Stimulated activated CD8-positive, alpha-beta memory T cell treated with anti-CD3 and anti-CD28 coated beads, Interleukin-15, amount 100 ng/mL, for 1 hour (primary cell): ENCODE measurements around the gene CX3CR1.
"Not testable (repeated sequence)": the region's sequence is repeated elsewhere in the genome, so short reads cannot be mapped to it uniquely, and the experiment has no call there.

Experiments used
- DNase-seq: peaks from one replicate; pipeline ENCODE4 v3.0.0-alpha.2; 2020; ENCODE audit warnings: low read depth

The CX3CR1 gene

DNA sequence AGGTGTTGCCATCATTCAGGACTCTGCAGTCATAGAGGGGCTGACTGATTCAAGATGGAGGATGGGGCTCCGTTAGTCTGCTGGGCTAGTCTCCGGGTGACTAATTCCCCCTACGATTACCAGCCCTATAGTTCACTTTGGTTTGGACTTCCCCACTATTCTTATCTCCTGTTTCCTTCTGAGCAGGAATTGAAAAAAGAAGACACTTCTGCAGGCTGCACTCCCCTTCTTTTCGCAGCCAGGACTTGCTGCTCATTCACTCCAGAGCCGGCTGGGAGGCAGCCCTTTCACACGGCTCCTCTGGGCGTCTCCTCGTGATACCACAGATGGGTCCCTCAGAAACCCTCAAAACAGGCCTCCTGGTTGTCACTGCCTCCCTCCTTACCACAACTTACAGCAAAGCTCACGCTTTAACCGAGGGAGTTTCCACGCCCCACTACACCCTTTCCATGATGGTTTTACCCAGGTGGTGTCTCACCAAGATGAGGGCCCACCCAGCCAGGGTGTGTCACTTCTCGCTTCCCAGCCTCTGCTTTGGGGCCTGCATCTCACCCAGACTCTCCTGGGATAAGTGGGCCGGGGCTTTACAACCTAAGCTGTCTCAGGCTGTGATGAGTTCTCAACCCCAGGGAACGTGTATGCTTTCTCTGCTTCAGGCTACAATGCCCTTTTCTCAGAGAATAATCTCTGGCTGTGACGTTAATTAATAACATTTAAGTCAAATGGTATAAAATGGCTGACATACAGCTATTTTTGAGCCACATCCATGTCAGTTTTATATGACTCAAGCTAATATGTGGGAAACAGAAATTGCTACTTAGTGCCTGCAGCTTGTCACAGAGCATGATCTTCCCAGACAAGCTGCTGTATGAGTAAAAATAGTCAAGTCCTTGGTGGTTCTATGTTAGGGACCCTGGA, 11.9 kb downstream of the CX3CR1 start:
- DNase-seq: peak; percentile 52

DNA sequence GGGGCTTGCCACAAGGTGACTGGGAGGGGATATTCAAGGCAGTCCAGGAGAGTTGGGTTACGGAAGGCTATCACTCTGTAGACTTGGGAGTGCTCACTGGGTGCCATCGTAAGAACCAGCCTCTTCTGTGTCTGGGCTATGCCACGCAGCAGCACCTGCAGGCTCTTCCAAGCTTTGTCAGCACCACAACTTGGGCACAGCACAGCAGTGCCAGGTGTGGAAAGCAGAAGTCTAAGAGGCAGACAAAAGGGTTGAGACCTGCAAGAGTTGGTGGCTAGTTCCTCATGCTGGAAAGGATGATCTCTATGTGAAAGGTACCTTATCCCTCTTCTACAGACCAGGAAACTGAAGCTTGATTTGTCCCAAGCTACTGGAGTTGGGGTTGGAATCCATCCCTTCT, 15.8 kb downstream of the CX3CR1 start:
- no peak for DNase-seq

DNA sequence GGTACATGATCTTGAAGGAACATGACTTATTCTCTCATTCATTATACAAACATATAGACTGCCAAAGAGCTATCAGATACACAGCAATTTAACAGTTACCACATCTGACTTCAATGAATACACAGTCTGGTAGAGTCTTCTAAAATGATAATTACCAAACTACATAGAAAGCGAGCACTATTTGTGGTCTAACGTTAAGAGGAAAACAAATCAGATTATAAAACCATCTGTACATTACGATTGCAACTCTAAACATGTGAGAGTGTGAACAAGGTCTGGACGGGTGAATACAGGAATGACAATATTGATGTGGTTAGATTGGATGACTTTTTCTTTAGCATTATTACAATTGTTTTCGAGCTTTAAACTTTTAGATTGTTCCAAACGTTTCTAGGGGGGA, 16.3 kb downstream of the CX3CR1 start:
- no peak for DNase-seq

DNA sequence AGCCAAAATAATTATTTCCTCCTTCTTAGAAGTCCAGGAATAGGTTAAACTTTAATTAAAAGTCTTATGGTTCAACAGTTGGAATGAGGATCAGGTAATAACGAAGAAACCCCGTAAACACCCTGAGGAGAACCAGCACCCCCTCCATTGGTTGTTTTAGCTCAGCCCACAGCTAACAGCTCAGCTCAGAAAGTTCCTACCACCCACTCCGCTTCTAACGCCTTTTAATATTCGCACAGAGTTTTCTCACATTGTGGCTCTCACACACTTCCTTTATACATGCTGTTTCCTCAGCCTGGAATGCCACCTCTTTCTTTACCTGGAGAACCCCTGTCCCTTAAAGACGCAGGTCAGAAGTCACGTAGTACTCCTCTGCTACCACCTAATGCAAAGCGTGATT, 17.0 kb downstream of the CX3CR1 start:
- no peak for DNase-seq

DNA sequence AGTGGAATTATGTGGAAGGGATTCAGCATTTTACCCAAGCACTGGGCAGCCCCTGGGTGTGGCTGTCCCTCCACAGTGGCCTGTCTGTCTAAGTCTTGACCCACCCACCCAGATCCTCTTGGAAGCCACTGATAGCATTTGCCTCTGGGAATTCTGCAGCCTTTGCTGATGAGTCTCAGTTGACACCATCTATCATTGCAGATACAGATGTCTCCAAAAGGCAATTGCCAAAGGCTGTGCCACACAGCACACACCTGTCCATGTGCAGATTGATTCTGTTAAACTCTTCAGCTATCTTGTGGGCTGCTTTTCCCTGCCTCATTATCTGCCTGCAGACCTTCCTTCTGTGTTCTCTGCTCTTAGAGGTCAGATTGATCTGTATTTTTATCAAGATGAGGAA, 18.1 kb downstream of the CX3CR1 start:
- no peak for DNase-seq

DNA sequence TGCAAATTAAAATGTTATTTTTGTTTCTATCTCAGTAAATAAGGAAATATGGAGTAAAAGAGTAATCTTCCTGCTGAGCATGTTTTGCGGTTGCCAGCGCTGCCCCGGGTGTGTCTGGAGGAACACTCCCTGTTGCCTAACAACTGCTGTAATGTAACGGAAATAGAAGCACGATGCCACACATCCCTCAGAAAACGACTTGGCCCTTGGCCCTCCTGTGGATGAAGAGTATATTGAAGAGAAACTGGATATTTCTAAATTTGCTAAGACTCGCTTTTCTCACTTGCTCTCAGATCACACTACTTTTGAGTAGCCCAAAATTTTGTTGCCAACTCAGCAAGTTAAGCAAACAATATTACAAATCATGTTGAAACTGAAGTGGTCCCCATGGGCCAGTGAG, 18.9 kb downstream of the CX3CR1 start:
- peak; percentile 6 for DNase-seq

DNA sequence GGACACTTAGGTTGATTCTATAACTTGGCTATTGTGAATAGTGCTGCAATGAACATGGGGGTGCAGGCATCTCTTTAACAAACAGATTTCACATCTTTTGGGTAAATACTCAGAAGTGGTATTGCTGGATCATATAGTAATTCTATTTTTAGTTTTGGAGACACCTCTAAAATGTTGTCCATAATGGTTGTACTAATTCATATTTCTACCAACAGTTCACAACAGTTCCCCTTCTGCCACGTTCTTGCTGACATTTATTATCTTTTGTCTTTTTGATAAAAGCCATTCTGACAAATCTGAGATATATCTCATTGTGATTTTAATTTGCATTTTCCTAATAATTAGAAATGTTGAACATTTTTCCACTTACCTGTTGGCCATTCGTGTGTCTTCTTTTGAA, 19.5 kb downstream of the CX3CR1 start:
- DNase-seq: no peak

DNA sequence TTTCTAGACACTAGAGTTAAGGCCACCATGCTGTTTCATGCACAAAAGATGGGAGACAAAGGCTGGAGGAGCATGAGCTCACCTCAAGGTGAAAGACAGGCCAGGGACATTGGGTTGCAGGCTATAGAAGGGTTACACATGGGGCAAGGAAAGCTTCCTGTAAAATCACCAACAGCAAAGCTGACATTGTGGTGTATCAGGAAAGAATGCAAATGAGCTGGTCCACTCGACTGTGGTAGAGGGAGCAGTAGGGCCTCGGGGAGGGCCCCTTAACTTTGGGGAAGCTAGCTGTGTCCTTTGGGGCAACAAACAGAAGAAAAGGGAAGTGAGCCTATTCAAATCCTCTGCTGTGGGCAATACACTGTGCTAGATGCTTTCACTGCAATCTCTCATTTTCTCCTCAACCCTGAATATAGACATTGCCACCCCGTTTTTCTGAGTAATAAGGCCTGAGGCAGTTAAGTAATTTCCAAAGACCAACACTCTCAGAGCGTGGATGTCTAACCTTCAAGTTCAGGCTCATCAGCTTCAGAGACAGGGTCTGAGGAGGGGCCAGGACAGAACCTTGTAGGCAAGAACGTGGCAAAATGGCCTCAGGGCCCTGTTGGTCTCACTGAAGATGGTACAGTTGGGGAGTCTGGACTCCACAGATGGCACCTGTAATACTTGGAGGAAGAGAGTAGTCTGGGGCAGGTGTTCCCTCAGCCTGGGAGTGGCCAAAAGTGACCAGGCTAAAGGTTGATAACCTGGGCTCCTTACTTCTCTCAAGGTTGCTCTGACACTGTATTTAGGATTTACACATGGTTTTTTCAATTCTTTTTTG, 24.1 kb downstream of the CX3CR1 start:
- no peak for DNase-seq

DNA sequence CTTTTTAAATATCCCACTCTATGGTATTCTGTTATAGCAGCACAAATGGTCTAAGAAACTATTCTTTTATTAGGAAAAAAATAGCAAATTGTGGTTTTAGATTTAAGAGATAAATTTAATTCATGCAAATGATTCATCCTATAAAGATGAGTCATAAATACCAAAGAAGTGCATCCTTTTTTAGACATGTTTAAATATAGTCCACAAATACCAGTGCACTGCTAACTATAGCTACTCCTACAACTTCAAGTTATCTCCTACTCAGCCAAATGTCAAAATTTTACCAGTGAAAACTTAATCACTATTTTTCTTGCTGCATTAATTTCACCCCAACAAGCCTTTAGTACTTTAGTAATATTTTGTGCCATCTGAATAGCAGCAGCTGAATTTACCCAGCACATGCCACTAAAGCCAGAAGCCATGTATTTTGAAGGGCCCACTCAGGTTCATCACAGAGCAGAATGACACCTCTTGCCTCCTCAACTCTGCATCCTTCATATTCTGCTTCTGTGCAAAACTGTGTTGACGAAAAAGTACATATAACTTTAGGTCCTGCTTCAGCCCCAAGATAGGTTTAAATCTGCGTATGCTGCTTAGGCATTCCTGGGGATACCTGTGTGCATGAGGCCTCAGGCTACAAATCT, 24.9 kb downstream of the CX3CR1 start:
- no peak for DNase-seq

DNA sequence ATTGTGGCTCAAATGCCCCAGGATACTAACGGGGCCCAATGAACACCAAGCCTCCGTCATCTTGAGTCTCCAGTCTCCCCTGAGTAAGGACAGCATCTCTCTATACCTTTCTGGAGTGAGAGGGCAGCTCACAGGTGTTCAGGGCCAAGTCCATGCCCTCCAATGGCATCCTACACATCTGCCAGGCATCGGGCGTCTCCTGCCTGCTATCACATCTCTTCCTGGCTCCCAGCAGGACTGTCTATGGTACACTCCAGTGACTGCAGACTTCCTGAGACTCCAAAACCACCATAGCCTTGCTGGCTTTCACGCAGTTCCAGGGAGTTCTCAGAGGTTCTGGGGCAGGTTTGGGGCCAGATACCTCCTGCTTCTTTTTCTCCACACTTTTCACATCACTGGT, 28.3 kb downstream of the CX3CR1 start:
- DNase-seq: no peak

DNA sequence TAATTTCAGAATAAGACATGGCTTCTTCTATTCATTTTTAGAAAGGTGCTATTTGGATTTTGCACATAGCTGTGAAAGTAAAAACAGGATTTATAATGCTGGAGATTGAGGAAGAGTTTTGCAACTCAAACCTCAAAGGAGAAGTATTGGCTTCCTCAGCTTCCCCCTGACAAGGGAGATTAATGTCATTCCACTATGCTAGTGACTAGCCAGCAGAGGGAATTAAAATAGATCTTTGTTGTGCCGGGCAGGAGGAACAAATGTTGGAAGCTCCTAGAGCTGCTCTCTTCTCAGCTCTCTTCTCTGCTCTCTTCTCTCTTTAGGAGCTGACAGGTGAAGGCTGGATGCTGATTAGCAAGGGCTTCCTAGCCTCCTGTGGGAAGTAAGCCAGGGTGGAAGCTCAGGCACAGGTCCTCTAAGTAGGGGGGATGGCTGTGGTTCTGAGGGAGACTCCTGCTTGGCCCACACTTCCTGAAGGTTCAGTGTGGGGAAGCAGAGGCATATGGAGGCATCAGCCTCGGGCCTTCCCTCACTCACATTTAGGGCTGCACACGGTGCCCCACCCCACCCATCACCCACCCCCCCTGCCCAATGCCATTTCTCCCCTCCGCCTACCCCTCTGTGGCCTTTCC, 29.6 kb downstream of the CX3CR1 start:
- no peak for DNase-seq

DNA sequence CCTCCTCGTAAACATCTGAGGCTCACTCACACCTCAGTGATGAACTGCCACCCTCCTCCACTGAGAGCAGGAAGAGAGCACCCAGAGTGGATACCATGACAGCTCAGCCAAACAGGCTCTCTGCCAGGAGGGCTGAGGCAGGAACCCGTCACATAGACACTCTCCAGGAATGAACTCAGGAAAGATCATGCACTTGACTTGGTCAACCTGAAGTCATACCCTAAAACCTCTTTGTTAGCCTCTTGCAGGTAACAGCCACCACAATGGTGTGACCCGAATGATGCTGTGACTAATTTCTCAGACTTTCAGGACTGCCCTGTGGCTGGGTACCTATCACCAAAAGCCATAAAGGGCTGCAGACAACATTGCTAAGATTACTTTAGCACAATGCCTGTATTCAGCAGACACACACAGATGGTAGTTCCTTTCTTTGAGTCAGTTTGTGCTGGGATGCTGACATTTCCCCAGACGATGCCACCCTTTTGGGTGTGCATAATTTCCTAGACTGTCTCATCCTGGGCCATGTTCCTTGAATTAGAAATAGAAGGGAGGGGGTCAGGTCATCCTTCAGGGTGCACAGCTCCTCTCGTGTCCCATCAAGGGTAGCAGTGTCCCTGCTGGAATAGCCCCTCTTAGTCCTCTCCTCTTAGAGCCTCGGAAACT, 30.3 kb downstream of the CX3CR1 start:
- no peak for DNase-seq

DNA sequence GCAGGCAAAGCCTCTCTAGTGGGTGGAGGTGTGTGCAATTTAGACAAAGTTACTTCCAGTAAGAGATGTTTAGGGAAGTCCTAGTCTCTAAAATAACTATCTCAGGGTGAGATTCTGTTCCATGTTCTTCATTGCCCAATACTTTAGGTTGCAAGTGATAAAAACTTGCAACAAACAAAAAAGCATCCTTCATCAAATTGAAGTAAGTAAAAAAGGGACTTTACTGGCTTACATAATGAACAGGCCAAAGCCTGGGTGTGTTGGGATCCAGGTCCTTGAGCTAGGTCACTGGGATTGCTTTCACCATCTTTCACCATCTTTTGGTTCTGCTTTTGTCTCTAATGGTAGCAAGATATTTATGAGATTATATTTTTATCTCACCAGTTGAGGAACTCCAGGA, 38.3 kb downstream of the CX3CR1 start:
- no peak for DNase-seq

DNA sequence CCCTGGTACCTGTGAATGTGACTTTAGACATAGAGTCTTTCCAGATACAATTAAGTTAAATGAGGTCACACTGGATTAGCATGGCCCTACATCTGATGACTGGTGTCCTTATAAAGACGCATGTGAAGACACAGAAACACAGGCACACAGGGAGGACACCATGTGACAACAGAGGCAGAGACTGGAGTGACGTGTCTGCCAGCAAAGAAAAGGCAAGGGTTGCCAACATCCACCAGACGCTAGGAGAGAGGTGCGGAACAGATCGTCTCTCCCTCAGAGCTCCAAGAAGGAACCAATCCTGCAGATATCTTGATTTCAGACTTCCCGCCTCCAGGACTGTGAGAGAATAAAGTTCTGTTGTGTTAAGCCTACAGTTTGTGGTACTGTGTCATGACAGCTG, 42.8 kb downstream of the CX3CR1 start:
- DNase-seq: no peak

DNA sequence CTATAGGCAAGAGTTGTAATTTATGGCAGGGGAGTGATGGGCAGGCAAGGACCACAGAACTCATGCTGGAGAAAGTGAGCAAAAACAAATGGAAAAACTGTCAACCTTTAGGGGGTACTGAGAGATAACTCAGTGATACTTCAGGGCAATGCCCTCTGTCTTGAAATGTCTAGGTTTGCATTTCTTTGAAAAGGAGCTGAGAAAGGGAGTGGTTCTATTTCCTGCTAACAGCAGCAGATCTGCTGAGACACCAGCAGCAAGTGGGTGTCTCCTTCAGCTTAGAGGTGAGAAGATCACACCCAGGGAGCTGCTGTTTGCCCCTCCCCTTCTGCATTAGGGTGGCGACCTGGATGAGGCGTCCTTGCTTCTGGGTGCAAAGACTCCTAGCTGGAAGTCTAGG, 45.2 kb downstream of the CX3CR1 start:
- DNase-seq: no peak

DNA sequence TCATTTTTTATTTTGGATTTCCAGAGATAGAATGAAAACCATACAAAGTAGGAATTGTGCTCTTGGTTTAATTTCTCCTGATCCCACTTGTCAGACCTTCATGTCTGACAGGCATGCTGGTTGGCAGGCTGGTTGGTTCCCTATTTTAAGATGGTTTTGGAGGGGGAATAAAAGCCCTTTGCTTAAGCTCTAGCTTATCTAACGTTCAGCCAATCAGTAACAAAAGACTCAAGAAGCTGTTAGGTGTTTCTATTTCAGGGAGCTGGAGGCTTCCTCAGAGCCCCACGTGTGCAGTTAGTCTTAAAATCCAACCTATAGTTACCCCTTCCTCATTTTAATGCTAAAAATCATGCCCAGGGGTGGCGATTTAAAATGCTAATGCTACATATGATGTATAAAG, 47.0 kb downstream of the CX3CR1 start:
- DNase-seq: no peak

DNA sequence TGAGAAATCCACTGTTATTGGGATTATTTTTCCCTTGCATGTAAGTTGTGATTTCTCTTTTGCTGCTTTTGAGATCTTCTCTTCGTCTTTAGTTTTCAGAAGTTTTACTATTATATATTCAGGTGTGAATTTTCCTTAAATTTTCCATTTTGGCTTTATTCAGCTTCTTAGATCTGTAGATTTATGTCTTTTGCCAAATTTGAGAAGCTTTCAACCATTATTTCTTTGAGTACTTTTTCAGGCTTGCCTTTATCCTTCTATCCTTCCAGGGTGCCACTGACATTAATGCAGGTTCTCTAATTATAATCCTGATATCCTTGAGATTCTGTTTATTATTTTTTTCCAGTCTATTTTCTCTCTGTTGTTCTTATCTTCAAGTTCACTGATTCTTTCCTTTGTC, 49.4 kb downstream of the CX3CR1 start:
- DNase-seq: no peak

DNA sequence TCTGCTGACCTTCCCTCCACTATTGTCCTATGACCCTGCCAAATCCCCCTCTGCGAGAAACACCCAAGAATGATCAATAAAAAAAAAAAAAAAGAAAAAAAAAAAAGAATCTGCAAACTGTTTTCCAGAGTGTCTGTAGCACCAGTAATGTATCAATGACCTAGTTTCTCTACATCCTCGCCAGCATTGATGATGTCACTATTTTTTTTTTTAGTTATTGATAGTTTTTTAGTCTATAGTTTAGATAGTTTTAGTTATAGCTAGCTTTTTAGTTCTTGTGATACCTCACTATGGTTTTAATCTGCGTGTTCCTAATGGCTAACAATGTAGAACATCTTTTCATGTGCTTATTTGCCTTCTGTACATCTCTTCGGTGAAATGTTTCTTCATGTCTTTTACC, 51.3 kb downstream of the CX3CR1 start:
- DNase-seq: no peak

DNA sequence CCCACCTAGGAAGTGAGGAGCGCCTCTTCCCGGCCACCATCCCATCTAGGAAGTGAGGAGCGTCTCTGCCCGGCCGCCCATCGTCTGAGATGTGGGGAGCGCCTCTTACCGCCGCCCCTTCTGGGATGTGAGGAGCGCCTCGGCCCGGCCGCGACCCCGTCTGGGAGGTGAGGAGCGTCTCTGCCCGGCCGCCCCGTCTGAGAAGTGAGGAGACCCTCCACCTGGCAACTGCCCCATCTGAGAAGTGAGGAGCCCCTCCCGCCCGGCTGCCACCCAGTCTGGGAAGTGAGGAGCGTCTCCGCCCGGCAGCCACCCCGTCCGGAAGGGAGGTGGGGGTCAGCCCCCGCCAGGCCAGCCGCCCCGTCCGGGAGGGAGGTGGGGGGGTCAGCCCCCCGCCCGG, 52.2 kb downstream of the CX3CR1 start:
- not testable (repeated sequence) for DNase-seq

DNA sequence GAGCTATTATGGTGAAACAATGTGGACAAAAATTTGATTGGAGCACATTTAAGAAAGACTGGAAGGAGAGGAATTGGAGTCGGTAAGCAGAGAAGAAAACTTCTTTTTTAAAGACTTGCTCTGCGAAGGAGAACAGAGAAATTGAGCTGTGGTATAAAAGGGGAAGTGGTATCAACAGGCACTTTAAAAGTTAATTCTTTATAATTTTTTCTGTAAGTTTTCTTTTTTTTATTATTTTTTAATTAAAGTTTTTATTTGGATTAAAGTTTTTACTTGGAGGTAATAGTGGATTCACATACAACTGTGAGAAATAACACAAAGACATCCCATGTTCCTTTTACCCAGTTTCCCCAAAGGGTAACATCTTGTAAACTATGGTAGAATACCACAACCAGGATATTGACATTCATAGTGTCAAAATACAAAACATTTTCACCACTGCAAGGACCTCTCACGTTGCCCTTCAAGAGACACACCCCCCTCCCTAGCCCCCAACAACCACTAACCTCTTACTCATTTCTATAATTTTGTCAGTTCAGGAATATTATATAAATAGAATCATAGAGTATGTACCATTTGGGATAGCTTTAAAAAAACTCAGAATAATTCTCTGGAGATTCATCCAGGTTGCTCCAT, 53.6 kb downstream of the CX3CR1 start:
- no peak for DNase-seq

DNA sequence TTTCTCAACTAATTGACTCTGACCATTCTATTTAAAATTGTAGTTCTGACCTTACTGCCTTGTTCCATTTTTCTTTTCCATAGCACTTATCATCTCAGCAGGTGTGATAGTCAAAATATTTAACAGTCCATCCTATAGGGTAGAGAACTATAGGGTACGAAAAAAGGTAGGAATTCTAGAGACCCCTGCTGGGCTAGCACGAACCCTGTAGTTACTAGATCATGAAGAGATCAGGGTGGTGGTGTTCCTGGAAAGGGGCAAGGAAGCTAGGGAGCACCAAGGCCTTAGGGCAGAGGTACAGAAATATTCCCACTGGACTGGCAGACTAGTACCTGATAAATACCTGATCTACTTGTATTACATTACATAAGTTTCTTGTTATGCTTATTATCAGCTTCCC, 55.5 kb downstream of the CX3CR1 start:
- DNase-seq: no peak
